HG03097 (cell line): ENCODE measurements around the gene MED12L.
A peak's percentile ranks its signal among the peaks of the same experiment; 100 is the strongest.

Experiments used
- ATAC-seq: cut with Tn5 transposase; IDR thresholded peaks from one replicate; pipeline ENCODE4 v1.9.1; 2021; ENCODE audit not compliant: unreplicated experiment, low FRiP score

MED12L gene

DNA sequence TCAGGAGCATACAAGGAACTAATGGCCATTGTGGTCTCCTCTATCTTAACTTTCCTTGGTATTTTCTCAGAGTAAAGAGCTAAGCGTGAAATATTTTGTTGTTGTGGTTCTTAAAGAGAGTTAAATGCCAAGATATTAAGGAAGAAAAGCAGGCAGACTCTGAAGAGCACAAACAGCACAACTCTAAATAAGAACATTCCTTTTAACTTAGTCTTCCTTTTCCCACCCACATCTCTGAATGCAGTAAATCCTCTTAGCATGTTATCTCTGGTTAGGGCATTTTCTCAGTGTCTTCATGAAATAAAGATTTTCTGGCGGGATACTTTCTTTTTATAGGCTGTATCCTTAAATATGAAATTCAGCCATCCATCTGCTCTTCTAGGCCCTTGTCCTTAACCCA lies 229.7 kb downstream of the MED12L start:
- no peak for ATAC-seq

DNA sequence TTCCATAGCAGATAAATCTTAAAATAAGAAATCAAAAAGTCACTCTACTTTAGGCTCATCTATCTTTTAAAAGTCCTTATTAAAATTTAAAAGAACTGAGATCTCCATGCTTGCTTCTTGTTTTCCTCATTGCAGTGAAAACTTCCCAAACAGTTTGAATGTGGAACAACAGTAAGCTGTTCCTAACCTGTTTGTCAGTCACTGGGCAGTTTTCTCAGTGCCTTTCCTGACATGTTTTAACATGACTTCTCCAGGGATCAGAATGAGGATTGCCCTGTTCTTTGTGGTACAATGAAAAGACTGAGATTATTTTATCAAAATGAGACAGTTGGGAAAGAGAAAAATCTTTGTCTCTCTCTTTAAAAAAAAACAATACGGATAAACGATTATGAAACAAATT lies 230.4 kb downstream of the MED12L start:
- no peak for ATAC-seq

DNA sequence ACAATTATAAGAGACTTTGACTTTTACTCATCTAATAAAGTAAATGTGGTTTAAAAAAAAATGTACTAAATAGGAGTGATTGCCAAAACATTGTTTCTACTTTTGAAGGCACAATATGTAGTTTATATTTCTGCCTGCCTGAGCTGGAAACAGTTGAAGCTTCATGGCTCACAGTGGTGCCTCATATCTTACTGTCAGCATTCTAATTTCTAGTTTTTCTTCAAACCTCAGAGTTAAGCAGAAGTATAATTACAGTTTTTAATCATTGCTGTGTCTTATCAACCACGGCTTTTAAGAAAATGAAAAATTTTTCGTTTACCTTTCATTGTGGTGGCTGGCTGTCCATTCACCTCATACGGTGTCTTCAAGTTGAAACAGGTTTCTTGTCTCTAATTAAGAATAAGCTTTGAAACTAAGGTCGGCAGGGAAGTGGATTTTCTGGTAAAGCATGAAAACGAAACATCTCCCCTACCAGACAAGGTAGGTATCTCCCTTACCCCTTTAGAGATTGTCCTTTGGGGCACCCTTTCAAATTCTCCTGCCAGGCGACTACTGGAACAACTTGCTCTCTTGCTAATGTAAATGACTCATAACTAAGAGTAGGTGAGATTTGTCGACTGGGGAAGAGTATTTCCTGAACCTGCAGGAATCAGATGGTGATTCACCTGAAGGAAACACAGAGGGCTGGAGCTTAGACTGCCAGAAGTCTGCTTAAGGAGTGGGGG lies 231.0 kb downstream of the MED12L start, which contains the start of gene GPR87:
Gene GPR87, minus strand, starts transcription at position 554 of the 725 bp plus-strand sequence. CDS start 16,720 bp downstream, outside the sequence.
- no peak for ATAC-seq

DNA sequence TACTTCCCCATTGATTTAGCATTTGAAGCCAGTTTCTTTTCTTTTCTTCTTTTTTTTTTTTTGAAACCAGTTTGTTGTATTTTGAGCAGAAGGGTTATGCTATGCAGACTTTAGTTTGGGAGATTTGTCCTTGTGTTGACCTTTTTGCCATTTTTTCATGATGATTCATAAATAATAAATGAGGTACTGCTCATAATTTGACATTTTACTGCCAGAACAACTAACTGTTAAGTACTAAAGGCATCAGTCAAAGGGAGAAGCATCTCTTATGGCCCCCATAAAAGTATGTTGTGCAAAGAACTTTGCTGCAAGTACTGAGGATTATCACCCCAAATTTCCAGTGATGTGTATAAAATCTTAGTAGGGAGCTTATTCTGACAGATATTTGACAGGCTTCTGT lies 232.8 kb downstream of the MED12L start:
- ATAC-seq: no peak

DNA sequence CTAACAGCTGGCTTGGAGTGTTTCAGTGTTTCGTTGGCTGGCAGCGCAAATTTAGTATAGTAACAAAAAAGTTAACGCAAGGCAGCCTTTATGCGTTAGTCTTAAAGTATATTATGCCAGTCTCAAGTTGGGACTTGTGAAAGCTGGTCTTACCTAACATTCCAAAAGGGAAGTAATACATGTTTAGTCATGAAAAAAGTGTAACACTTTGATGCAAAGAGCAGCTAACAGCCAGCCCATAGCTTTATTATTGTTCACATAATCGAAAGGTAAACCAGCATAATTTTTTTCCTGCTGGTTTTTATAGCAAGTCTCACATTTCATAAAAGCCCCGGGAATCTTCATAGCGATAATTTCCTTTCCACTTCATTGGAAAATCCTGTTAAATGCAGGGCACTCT lies 233.5 kb downstream of the MED12L start:
- ATAC-seq: no peak

DNA sequence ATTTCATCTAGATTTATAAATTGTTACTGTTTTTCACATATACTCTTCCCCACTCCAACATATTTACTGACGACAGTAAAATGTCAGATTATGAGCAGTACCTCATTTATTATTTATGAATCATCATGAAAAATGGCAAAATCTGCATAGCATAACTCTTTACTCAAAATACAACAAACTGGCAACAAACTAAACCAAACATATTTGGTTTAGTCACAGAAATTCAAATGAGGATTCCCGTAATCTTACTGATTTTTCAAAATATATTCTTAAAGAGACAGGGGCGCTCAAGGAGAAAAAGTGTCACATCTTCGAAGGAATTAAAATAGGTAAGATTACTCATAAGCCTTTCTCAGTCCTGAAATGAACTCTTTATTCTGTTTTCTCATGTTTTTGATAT lies 234.2 kb downstream of the MED12L start:
- ATAC-seq: no peak

DNA sequence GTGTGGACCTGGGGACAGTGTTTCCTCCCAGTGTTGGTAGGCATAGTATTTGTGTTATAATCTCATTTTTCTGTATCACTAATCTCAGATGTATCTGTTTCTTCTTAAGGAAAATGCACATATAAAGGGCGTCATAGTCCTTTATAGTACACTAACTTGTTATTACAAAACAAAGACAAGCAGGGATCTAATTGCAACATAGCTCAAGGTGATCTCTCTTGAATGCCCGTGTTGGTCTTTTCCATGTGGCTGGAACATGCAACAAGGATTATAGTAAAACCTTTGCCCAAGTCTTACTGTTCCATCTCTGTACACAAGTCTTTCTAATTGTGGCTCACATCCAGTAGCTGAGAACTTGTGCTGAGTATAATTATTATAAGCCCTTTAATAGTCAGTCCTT lies 234.7 kb downstream of the MED12L start:
- no peak for ATAC-seq

DNA sequence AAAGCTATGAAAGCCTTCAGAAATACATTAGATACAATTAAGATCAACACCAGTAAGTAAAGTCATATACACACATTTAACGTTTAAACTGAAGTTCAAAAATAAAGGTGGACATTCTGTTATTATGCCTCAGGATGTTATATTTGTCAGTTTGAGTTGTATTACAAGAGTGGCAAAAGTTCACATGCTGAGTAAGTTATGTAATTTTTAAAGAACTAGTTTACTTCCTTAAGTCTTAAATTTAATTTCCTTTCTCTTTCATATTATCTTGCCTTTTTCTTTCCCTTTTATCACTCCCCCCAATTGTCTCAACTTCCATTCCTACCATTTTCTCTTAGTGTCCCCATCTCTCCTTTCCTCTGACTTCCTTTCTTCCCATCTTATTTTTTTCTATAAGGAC lies 236.1 kb downstream of the MED12L start:
- no peak for ATAC-seq

DNA sequence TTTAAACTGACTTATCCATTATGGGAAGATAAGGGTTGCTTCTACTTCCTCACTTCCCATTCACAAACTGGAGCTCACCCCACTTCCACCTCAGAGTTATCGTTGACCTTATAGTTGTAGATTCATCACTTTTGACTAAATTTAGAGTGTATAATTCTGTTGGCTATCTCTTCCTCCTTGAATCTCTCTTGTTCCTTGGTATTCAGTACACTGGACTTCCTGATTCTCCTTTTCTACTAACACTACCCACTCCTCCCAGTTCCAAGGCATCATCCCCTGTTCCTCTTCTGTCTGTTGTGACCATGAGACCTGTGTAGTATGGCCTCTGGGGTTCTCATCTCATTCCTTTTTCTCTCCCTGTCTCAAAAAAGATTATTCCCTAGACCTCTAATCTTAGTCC lies 237.0 kb downstream of the MED12L start:
- no peak for ATAC-seq

DNA sequence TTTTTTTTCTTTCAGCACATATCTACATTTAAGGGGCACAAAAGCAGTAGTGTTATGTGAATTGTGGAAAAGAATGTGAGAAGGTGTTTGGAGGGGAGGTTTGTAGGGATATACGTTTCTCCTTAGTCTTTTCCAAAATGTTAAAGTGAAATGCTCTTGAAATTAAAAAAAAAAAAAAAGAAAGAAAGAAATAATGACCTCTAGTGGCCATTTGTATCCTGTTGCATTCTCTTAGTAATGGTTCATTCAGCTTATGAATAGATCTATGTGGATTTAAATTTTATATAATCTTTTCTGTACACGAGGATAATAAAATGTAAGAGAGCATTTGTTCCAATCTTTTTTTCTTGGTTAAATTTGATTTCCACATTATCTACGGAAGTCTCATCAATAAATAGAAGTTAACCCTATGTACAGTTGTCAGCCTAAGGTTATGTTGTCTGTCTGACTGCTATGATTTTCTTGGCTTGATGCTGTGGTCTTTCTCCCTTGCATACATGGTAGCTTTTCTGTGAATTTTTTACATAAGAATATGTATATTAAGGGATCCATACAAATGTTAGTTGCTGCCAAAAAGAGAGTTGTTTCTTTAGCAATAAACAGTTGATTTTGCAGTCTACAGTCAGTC lies 242.2 kb downstream of the MED12L start:
- no peak for ATAC-seq

DNA sequence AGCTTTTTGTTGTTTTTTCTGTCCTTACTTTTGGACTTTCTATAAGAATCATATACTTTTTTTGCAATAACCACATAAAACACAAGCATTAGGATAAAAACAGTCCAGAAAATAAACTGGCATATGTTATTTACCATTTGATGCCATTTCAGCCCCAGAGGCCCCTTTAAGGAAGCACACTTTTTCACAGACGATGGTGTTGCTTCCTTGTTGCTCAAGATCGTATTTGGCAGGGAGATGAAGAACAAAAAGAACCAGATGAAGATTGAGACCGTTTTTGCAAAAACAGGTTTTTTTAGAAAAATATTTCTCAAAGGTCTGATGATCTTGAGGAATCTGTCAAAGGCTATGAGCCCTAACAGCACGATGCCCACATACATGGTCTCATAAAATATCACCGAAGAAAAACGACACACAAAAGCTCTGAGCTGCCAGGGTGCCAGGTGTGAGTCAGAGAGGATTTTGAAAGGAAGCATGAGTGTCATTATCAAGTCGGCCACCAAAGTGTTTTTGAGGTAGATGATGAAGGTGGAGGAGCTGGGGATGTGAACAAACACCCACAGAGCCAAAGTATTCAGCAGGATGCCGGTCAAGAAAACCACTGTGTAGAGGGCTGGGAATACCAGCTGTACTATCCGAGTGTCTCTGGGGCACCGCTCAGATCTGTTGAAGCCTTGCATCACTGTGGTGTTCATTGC lies 243.0 kb downstream of the MED12L start:
- ATAC-seq: no peak

DNA sequence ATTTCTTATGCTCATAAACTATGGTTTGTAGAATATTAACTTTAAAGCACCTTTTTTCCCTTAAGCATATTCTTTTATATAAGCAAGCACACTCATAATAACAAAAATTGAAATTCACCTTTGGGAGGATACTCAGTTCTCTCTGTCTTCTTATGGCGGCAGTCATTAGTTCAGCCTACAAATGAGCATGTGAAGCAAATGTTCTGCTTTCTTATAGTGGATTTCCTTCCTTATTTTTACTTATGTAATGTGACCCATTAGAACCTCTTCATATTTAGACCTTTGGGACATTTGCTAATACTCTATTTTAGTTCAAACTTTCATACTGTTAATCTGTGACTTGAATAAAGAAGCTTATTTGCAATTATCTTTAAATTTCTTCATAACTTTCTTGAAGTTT lies 243.9 kb downstream of the MED12L start, which contains the start of gene P2RY13:
Gene P2RY13, minus strand, starts transcription at position 187 of the 400 bp plus-strand sequence. Its CDS starts 21 bp downstream, at position 166.
- ATAC-seq: no peak

DNA sequence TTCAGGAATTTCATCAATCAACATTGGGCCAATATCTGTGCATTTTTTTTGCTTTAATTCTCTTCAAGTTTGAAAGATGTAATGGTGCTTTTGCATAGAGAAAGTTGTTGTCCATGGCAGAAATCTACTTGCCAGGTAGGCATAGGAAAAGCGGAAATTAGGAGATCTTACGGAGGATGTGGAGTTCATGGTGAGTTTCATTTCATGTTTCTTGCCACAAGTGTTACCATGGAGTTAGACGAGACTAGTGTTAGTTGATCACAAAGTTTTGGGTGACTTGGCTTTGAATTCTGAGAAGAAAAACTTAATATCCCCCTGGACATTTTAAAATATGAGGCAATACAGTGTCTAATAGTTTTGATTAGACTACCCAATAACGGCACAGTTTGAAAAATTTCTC lies 244.9 kb downstream of the MED12L start:
- ATAC-seq: no peak

DNA sequence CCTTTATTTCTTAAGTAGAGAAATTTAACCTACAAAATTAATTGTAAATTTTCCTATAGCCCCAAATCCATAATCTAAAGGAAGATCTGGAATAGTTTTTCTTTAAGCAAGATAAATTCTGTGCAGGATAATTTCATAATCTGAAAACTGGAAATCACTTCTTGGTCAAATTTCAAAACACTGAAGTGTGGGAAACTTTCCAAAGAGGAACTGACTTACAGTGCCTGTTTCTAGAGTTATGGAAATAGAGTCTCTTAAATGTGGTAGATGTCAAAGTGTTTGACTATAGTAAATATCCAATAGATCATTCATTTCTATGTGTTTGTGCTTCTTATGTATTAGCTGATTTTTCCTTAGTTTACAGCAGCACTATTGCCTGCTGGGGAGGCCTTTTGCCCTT lies 245.4 kb downstream of the MED12L start:
- no peak for ATAC-seq

DNA sequence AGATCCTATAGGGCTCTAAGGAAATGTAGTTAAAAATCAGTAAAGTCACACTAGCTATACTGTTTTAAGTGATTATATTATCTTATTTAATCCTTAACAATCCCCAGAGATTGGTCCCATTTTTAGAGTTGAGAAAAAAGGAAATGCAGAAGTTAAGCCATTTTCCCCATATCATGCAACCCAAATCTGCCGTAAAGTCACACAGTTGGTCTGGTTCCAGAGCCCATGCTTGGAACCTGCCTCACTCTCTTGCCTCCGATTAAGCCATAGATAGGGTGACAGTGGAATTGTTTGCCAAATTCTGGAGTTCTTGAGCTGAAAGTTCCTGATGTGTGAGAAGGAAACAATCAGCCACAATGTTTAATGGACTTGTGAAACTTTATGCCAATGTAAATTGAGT lies 246.2 kb downstream of the MED12L start:
- no peak for ATAC-seq

DNA sequence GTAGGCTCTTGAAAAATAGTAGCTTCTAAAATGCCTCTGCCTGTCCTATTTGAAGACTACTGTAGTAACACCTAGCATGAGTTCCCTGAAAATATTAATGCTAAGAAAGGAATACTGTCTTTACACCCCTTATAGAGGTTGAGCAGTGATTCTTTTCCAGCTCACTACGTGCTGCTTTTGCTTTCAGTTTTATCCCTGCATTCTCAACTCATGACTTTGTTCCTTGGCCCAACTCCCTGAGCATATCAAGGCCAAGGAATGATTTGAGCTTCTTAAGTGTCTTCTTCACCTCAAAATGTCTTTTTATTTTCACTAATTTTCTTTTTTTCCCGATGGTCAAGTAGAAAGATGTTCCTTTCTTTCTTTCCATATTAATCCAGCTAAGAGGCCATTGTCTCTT lies 260.4 kb downstream of the MED12L start:
- no peak for ATAC-seq

DNA sequence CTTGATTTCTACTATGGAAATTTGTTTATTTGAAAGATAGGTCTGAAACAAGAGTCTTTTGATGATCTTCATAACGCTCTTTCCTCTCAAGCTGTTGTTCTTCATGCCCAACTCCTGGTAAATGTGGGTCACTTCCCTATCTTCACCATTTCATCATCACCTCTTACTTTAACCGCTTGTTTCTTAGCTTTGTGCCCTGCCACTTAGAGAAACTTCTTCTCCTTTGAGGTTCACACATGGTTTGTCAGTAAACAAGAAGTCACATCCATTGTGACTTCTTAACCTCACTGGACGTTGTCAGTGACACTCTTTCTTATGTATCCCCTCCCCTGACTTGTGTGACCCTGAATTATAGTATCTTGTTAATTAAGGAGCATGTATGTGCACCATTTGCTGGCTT lies 260.8 kb downstream of the MED12L start:
- no peak for ATAC-seq

DNA sequence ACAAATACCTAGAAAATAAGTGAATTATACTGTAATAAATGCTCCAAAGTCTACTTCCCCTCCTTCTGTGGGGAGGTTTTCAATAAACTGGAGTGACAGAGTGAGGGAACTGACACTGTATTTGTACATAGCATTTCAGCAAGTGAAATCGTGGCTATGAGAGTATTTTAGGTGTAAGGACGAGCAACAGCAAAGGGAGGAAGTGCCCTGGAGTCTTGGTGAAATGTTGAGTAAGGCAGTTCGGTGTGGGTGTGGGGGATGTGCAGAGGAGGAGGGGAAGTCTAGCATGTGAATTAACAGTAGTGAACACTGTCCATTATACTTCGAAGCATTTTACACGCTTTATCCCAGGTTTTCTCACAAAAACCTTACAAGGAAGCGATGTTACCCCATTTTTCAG lies 262.0 kb downstream of the MED12L start:
- ATAC-seq: no peak

DNA sequence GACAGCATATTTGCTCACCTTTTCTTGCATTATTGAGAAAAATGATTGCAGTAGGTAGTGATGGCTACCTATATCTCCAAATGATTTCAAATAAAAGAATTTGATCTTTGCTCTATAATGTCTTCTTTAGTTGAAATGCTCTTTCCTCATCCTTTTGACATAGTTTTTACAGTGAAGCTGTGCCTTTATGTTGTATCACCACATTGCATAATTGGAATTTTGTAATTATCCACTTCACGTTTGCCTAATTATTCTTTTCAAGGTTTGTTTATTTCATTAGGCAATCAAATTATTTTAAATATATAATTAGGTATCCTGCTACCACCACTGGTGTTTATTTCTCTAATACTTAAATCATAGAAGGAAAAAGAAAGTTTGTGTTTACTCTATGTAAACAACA lies 265.2 kb downstream of the MED12L start:
- ATAC-seq: no peak

DNA sequence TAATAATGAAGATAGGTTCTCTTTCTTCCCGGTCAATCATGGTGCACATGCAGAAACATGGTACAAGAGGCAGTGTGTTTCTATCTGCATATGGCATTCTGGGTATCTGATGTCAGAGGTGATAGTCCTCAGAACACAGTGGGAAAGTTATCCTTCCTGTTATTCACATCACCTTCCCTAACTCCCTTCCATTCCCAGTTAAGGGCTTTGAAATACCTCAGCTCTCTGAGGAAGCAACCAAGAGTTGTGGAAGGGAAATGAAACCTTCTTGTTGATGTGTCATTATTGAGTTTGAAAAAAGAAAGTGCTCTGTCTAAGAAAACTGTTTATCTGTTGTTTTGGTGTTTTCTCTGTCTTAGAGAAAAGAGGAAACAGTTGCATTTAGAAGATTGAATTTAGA lies 265.8 kb downstream of the MED12L start:
- peak; percentile 71 for ATAC-seq

DNA sequence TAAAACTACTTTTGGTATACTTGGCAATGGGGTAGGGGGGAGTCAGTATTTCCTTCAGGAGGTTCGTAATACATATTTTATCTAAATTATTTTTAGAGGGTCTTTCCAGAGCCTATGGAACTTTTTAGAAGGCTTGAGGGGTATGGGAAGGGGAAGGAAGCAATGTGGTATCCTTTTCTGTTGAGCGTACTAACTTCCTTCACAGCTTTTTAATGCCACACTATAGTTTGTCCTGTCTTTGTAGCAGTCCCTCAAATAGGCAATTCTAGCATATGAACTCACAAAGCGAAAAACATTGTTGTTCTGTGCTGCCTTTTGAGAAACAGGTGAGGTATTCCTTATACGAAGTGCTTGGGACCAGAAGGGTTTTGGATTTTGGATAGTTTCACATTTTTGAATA lies 266.2 kb downstream of the MED12L start:
- peak; percentile 24 for ATAC-seq
